HG03439 (cell line): ENCODE data around the gene ALDH3A2.

Experiments
- ATAC-seq: cut with Tn5 transposase; IDR thresholded peaks from one replicate; pipeline ENCODE4 v1.9.1; 2021; ENCODE audit warnings: mild to moderate bottlenecking, moderate library complexity; ENCODE audit not compliant: unreplicated experiment

ALDH3A2 gene

GRCh38 chr17:19713901-19714361 is 65.4 kb downstream of the ALDH3A2 start:
- ATAC-seq, result no peak

GRCh38 chr17:19714542-19715411 is 66.2 kb downstream of the ALDH3A2 start:
- ATAC-seq, result no peak

- no peak for ATAC-seq
Observed at GRCh38 chr17:19716108-19717030, 67.8 kb downstream of the ALDH3A2 start, which contains the start of gene SLC47A2. Gene SLC47A2 (minus strand): TSS chr17:19716584. CDS start chr17:19716555, 29 bp downstream.

GRCh38 chr17:19717031-19717360 is 68.4 kb downstream of the ALDH3A2 start:
- ATAC-seq, result no peak

GRCh38 chr17:19717411-19717908 is 68.9 kb downstream of the ALDH3A2 start:
- ATAC-seq, result no peak

- no peak for ATAC-seq
Observed at GRCh38 chr17:19718041-19718612, 69.6 kb downstream of the ALDH3A2 start.

- no peak for ATAC-seq
Observed at GRCh38 chr17:19718613-19719354, 70.2 kb downstream of the ALDH3A2 start.

GRCh38 chr17:19719355-19720209 is 71.0 kb downstream of the ALDH3A2 start:
- no peak for ATAC-seq

- no peak for ATAC-seq
Observed at GRCh38 chr17:19720210-19720475, 71.6 kb downstream of the ALDH3A2 start.

GRCh38 chr17:19720631-19721426 is 72.3 kb downstream of the ALDH3A2 start:
- no peak for ATAC-seq

- ATAC-seq, result no peak
Observed at GRCh38 chr17:19723964-19724363, 75.4 kb downstream of the ALDH3A2 start.

GRCh38 chr17:19724501-19725420 is 76.2 kb downstream of the ALDH3A2 start:
- ATAC-seq, result no peak

- ATAC-seq, result no peak
Observed at GRCh38 chr17:19725486-19725885, 76.9 kb downstream of the ALDH3A2 start.

- no peak for ATAC-seq
Observed at GRCh38 chr17:19726631-19727376, 78.3 kb downstream of the ALDH3A2 start.
